A549 (cell line): ENCODE measurements around the gene TBL1XR1. TPM values are rescaled to one million over a fixed set of nuclear protein-coding genes. Genes with fewer than 3 reads are reported as not detected.

ENCODE experiments used
- ATAC-seq, 2 experiments: fragments of 200-7000 bp in 1 of 2; fragments of >200 bp in 1 of 2; cut with Nextera tagmentation in 1 of 2; cut with Tn5 transposase in 1 of 2; 3 replicates each; pipeline versions ENCODE4 v1.8.0 to v1.9.1; 2018 to 2020; ENCODE audit warnings: mild to moderate bottlenecking in 1 of 2, moderate library complexity in 1 of 2
- CTCF ChIA-PET: fragments of 300-600 bp; sonication (Branson Sonifier 250); formaldehyde crosslinking; extraction: SDS; loops from one replicate; lab custom pipeline; 2021; ENCODE audit warnings: antibody characterized with exemption, inconsistent platforms; lab: Yijun Ruan, JAX
- POLR2A ChIA-PET: fragments of 350-600 bp; formaldehyde crosslinking; extraction: SDS; loops from one replicate; lab custom pipeline; 2021; ENCODE audit warnings: antibody characterized with exemption, inconsistent platforms; lab: Yijun Ruan, JAX
- DNase-seq, 2 experiments: peaks; one replicate each; pipeline versions ENCODE4 v3.0.0 to v3.0.0-alpha.2; 2011 to 2016; ENCODE audit warnings: low read depth in 1 of 2, low spot score in 1 of 2
- FAIRE-seq: peaks from 2 replicates; lab custom pipeline; 2011; peaks lifted over from hg19 to GRCh38; lab: Jason Lieb, UNC
- H3K27ac ChIP-seq, 2 experiments: fragments of >200 bp; sonication (Bioruptor Twin); formaldehyde crosslinking; 3 replicates each; pipeline ENCODE4 v1.5.1; 2016 to 2017
- H3K4me1 ChIP-seq: fragments of >200 bp; sonication (Bioruptor Twin); formaldehyde crosslinking; 3 replicates; pipeline ENCODE4 v1.6.1; 2016
- H3K4me2 ChIP-seq: fragments of >200 bp; sonication (Bioruptor Twin); formaldehyde crosslinking; 3 replicates; pipeline ENCODE4 v1.6.1; 2016
- H3K4me3 ChIP-seq: fragments of >200 bp; sonication (Bioruptor Twin); formaldehyde crosslinking; 3 replicates; pipeline ENCODE4 v1.5.1; 2016
- H3K9me3 ChIP-seq: fragments of >200 bp; sonication (Bioruptor Twin); formaldehyde crosslinking; 3 replicates; pipeline ENCODE4 v1.6.1; 2016
- BHLHE40 ChIP-seq: IDR thresholded peaks from 2 replicates; pipeline ENCODE4 v1.6.1; 2012; ENCODE audit warnings: low read depth, low read length, inconsistent platforms
- CBX2 ChIP-seq: fragments of 200-600 bp; sonication (generic); IDR thresholded peaks from 2 replicates; pipeline ENCODE4 v1.6.1; 2016; ENCODE audit warnings: low read depth, mild to moderate bottlenecking, borderline replicate concordance
- CBX8 ChIP-seq: fragments of 200-600 bp; sonication (generic); IDR thresholded peaks from 2 replicates; pipeline ENCODE4 v1.6.1; 2016
- E2F6 ChIP-seq: IDR thresholded peaks from 2 replicates; pipeline ENCODE4 v1.6.1; 2012; ENCODE audit warnings: low read depth, borderline replicate concordance
- EHF ChIP-seq: fragments of 250-450 bp; sonication (Bioruptor Pico); IDR thresholded peaks from 2 replicates; pipeline ENCODE4 v1.5.0; 2020; ENCODE audit warnings: mild to moderate bottlenecking
- EHMT2 ChIP-seq: fragments of 200-600 bp; sonication (generic); IDR thresholded peaks from 2 replicates; pipeline ENCODE4 v1.6.1; 2016; ENCODE audit warnings: antibody characterized with exemption, low read depth, mild to moderate bottlenecking, moderate library complexity
- EP300 ChIP-seq, 2 experiments: fragments of >200 bp; sonication (Bioruptor Twin); formaldehyde crosslinking; IDR thresholded peaks; 2 replicates in 1 of 2; 3 replicates in 1 of 2; pipeline ENCODE4 v1.6.1; 2016 to 2017
- ESRRA ChIP-seq: fragments of 150-350 bp; IDR thresholded peaks from 2 replicates; pipeline ENCODE4 v1.6.1; 2014; ENCODE audit warnings: mild to moderate bottlenecking, low read length, borderline replicate concordance
- HDAC2 ChIP-seq: fragments of 200-600 bp; sonication (generic); IDR thresholded peaks from 2 replicates; pipeline ENCODE4 v1.6.1; 2016
- HEYL ChIP-seq: fragments of 250-450 bp; sonication (Bioruptor Pico); IDR thresholded peaks from 2 replicates; pipeline ENCODE4 v1.8.0; 2021; ENCODE audit warnings: mild to moderate bottlenecking, moderate library complexity
- HMGXB4 ChIP-seq: fragments of 250-450 bp; sonication (Bioruptor Pico); IDR thresholded peaks from 2 replicates; pipeline ENCODE4 v1.5.0; 2021; ENCODE audit warnings: mild to moderate bottlenecking, moderate library complexity, borderline replicate concordance
- HOXA7 ChIP-seq: fragments of 250-450 bp; sonication (Bioruptor Pico); IDR thresholded peaks from 2 replicates; pipeline ENCODE4 v1.5.0; 2020; ENCODE audit warnings: mild to moderate bottlenecking, moderate library complexity
- HOXB5 ChIP-seq: fragments of 250-450 bp; sonication (Bioruptor Pico); IDR thresholded peaks from 2 replicates; pipeline ENCODE4 v1.5.0; 2020; ENCODE audit warnings: mild to moderate bottlenecking, moderate library complexity
- KDM5A ChIP-seq: fragments of 200-600 bp; sonication (generic); IDR thresholded peaks from 2 replicates; pipeline ENCODE4 v1.6.1; 2016; ENCODE audit warnings: antibody characterized with exemption, mild to moderate bottlenecking
- MAFK ChIP-seq: fragments of 450-650 bp; IDR thresholded peaks from 2 replicates; pipeline ENCODE4 v1.6.1; 2014; ENCODE audit not compliant: partially characterized antibody
- MYC ChIP-seq: IDR thresholded peaks from 2 replicates; pipeline ENCODE4 v1.6.1; 2012; ENCODE audit warnings: mild to moderate bottlenecking, inconsistent platforms, low read length, improper control_type of control experiment, borderline replicate concordance
- NFE2L2 ChIP-seq: fragments of 150-350 bp; conservative IDR thresholded peaks from 2 replicates; pipeline ENCODE4 v1.6.1; 2014; ENCODE audit warnings: low read length
- NR3C1 ChIP-seq: fragments of >200 bp; sonication (Bioruptor Twin); formaldehyde crosslinking; IDR thresholded peaks from 3 replicates; pipeline ENCODE4 v1.6.1; 2017
- PHF8 ChIP-seq: fragments of 200-600 bp; sonication (generic); IDR thresholded peaks from 2 replicates; pipeline ENCODE4 v1.6.1; 2016; ENCODE audit warnings: low read depth, mild to moderate bottlenecking, antibody characterized with exemption, moderate library complexity, borderline replicate concordance
- RAD21 ChIP-seq, 2 experiments: fragments of >200 bp in 1 of 2; sonication (Bioruptor Twin) in 1 of 2; formaldehyde crosslinking in 1 of 2; IDR thresholded peaks in 1 of 2; conservative IDR thresholded peaks in 1 of 2; 2 replicates in 1 of 2; 3 replicates in 1 of 2; pipeline ENCODE4 v1.6.1; 2012 to 2018; ENCODE audit warnings: inconsistent platforms in 1 of 2
- SMC3 ChIP-seq: fragments of >200 bp; sonication (Bioruptor Twin); formaldehyde crosslinking; IDR thresholded peaks from 3 replicates; pipeline ENCODE4 v1.6.1; 2018; ENCODE audit warnings: inconsistent platforms
- ZFP36 ChIP-seq: fragments of 450-650 bp; IDR thresholded peaks from 2 replicates; pipeline ENCODE4 v1.6.1; 2014; ENCODE audit warnings: borderline replicate concordance; ENCODE audit not compliant: partially characterized antibody
- ZNF302 ChIP-seq: fragments of 250-450 bp; sonication (Bioruptor Pico); IDR thresholded peaks from 2 replicates; pipeline ENCODE4 v1.9.0; 2021; ENCODE audit warnings: inconsistent platforms, mild to moderate bottlenecking, moderate library complexity
- WGBS: methylation state at CpG from one replicate; pipeline ENCODE4 v1.1.6; 2017; ENCODE audit errors: missing lambda C conversion rate; 5-methylcytosine and 5-hydroxymethylcytosine counted together
- polyA plus RNA-seq, 4 experiments: library from polyadenylated mRNA; depleted of rRNA in 3 of 4; stranded (reverse); fragments of >200 nt; fragmentation: RNase III in 1 of 4; extraction: RNeasy Plus Mini Kit Qiagen cat#74134 plus additional on column Dnase treatment in 1 of 4; gene quantifications; 2 replicates in 3 of 4; 3 replicates in 1 of 4; pipeline ENCODE4 v1.2.3, GENCODE V29; 2011 to 2017
- TF ChIP-seq, protein P1 (sequence below): fragments of >200 bp; sonication (Bioruptor Twin); formaldehyde crosslinking; IDR thresholded peaks from 3 replicates; pipeline ENCODE4 v1.6.1; 2016
- TF ChIP-seq, protein P2 (sequence below): fragments of 450-650 bp; IDR thresholded peaks from 2 replicates; pipeline ENCODE4 v1.6.1; 2014; ENCODE audit warnings: antibody characterized with exemption
- TF ChIP-seq, protein P3 (sequence below): fragments of 150-350 bp; IDR thresholded peaks from 2 replicates; pipeline ENCODE4 v1.6.1; 2014; ENCODE audit warnings: low read depth, mild to moderate bottlenecking, low read length

Gene TBL1XR1
- polyA plus RNA-seq, 2 of the 4 experiments (the other 2 are of a cell fraction): 41.4 to 106 TPM

- Histone ChIP-seq H3K27ac (no peak overlapping the region), H3K4me3 (no peak overlapping the region), H3K9me3 (no peaks in the 10 kb centered on the region), H3K4me2 (no peak overlapping the region), H3K4me1 (no peaks in the 10 kb centered on the region)
- FAIRE-seq: no peak
- 93% methylated on average over 3 of the region's 3 CpGs for WGBS
- TF ChIP-seq HMGXB4 (no peak), CBX8 (no peak), ESRRA (no peak), BHLHE40 (no peak), HEYL (CRISPR knock-in tag) (no peak), MYC (no peak), EP300 (IDR thresholded peaks at IDR 0.05) (no peak)
- DNase-seq: no peak
- ChIA-PET POLR2A (no interaction called here), CTCF (interaction anchor here (0.8 kb wide), 1 partner anchor 18 kb away, joined by 3 read pairs; no protein-coding TSS in a partner anchor)
- no peak for ATAC-seq
Observed at GRCh38 chr3:177026505-177027277, 170.6 kb downstream of the TBL1XR1 start.

DNA sequence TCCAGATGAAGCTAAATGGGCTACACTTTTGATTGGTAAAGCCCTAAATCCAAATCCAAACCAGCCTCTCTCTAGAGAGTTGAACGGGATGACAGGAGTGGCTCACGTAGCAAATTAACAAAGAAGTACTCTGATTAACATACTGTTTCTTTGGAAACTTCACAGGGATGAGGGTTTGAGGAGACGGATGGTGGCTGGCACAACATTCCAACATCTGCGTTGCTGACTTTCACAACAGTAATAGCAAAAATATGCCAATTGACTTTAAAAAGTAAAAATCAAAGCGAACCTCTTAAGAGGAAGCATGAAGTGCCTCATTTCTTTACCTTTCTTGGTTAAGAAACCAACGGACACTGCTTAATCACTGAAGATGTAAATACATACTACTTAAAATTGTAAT is 181.4 kb downstream of the TBL1XR1 start:
- POLR2A ChIA-PET: no interaction called here
- Histone ChIP-seq H3K9me3 (no peaks in the 10 kb centered on the region), H3K4me1 (no peaks in the 10 kb centered on the region), H3K27ac (no peak overlapping the region), H3K4me3 (no peak overlapping the region), H3K4me2 (no peak overlapping the region)
- ATAC-seq: no peak
- FAIRE-seq: no peak
- CTCF ChIA-PET: no interaction called here
- DNase-seq: no peak
- 90% methylated on average over 6 of the region's 6 CpGs for WGBS
- no peak for TF ChIP-seq NFE2L2
- no peak for TF ChIP-seq RAD21 (conservative IDR thresholded peaks at IDR 0.05 in 1 of 2, IDR thresholded peaks at IDR 0.05 in 1 of 2)
- TF ChIP-seq HOXA7 (CRISPR knock-in tag): no peak
- no peak for TF ChIP-seq NR3C1
- TF ChIP-seq MAFK: no peak
- TF ChIP-seq, protein P1, sequence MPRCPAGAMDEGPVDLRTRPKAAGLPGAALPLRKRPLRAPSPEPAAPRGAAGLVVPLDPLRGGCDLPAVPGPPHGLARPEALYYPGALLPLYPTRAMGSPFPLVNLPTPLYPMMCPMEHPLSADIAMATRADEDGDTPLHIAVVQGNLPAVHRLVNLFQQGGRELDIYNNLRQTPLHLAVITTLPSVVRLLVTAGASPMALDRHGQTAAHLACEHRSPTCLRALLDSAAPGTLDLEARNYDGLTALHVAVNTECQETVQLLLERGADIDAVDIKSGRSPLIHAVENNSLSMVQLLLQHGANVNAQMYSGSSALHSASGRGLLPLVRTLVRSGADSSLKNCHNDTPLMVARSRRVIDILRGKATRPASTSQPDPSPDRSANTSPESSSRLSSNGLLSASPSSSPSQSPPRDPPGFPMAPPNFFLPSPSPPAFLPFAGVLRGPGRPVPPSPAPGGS: no peak
- TF ChIP-seq, protein P2, sequence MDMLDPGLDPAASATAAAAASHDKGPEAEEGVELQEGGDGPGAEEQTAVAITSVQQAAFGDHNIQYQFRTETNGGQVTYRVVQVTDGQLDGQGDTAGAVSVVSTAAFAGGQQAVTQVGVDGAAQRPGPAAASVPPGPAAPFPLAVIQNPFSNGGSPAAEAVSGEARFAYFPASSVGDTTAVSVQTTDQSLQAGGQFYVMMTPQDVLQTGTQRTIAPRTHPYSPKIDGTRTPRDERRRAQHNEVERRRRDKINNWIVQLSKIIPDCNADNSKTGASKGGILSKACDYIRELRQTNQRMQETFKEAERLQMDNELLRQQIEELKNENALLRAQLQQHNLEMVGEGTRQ: no peak
- TF ChIP-seq EHMT2: no peak
- no peak for TF ChIP-seq HDAC2
- no peak for TF ChIP-seq KDM5A
- no peak for TF ChIP-seq HOXB5 (CRISPR knock-in tag)

GRCh38 chr3:177013681-177014280 is 183.5 kb downstream of the TBL1XR1 start:
- FAIRE-seq (no peak), ATAC-seq (no peak), DNase-seq (no peak)
- Histone ChIP-seq H3K4me2 (no peak overlapping the region), H3K9me3 (no peaks in the 10 kb centered on the region), H3K4me3 (no peak overlapping the region), H3K27ac (no peak overlapping the region), H3K4me1 (no peaks in the 10 kb centered on the region)
- ChIA-PET CTCF (no interaction called here), POLR2A (no interaction called here)
- WGBS: 69% methylated on average over 7 of the region's 8 CpGs
- TF ChIP-seq, protein P3, sequence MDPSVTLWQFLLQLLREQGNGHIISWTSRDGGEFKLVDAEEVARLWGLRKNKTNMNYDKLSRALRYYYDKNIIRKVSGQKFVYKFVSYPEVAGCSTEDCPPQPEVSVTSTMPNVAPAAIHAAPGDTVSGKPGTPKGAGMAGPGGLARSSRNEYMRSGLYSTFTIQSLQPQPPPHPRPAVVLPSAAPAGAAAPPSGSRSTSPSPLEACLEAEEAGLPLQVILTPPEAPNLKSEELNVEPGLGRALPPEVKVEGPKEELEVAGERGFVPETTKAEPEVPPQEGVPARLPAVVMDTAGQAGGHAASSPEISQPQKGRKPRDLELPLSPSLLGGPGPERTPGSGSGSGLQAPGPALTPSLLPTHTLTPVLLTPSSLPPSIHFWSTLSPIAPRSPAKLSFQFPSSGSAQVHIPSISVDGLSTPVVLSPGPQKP: no peak
- TF ChIP-seq RAD21 (conservative IDR thresholded peaks at IDR 0.05 in 1 of 2, IDR thresholded peaks at IDR 0.05 in 1 of 2): no peak
- no peak for TF ChIP-seq SMC3
- TF ChIP-seq PHF8: no peak
- no peak for TF ChIP-seq HOXB5 (CRISPR knock-in tag)
- TF ChIP-seq E2F6: no peak
- no peak for TF ChIP-seq KDM5A
- TF ChIP-seq ZNF302 (CRISPR knock-in tag): no peak
- no peak for TF ChIP-seq EHF (CRISPR knock-in tag)
- TF ChIP-seq EHMT2: no peak
- TF ChIP-seq CBX8: no peak
- no peak for TF ChIP-seq ZFP36
- TF ChIP-seq CBX2: no peak
- no peak for TF ChIP-seq HEYL (CRISPR knock-in tag)
